Prostate gland (tissue), 2 donors: ENCODE data around the gene THAP8.

ENCODE experiments used
- POLR2A ChIP-seq: fragments of 450-650 bp; IDR thresholded peaks from one replicate; pipeline ENCODE4 v1.6.1; 2016; ENCODE audit warnings: antibody characterized with exemption, mild to moderate bottlenecking
- POLR2AphosphoS5 ChIP-seq: sonication (generic); formaldehyde crosslinking; IDR thresholded peaks from one replicate; pipeline ENCODE4 v1.6.1; 2017; ENCODE audit warnings: antibody characterized with exemption
- TF ChIP-seq, protein P1 (sequence below), 4 experiments: fragments of 200-600 bp in 2 of 4; fragments of 450-650 bp in 2 of 4; sonication (generic) in 2 of 4; IDR thresholded peaks; 1 replicate in 3 of 4; 2 replicates in 1 of 4; pipeline ENCODE4 v1.5.1; 2016 to 2019; ENCODE audit warnings: antibody characterized with exemption in 4 of 4, mild to moderate bottlenecking in 2 of 4, moderate library complexity in 2 of 4

DNA sequence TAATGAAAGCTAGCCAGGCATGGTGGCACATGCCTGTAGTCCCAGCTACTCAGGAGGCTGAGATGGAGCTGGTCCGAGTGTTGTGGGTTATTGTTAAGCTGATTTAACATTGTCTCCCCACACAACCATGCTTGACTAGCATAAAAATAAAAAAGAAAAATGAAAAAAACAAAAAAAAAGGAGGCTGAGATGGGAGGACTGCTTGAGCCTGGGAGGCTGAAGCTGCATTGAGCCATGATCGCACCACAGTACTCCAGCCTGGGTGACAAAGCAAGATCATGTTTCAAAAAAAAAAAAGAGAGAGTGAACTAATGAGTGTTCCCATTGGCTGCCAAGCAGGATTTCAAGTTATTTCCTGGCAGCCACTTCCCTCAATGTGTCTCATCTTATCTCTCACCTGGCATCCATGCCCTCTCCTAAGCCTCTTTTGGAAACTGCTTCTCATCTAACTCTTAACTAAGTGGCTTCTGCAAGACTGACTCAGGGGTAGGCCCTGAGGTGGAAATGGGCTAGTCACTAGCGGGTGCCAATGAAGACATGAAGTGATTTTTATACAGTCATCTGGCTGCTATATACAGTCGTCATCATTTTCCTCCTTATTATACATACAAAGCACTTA, 4.9 kb downstream of the THAP8 start:
- TF ChIP-seq, protein P1, sequence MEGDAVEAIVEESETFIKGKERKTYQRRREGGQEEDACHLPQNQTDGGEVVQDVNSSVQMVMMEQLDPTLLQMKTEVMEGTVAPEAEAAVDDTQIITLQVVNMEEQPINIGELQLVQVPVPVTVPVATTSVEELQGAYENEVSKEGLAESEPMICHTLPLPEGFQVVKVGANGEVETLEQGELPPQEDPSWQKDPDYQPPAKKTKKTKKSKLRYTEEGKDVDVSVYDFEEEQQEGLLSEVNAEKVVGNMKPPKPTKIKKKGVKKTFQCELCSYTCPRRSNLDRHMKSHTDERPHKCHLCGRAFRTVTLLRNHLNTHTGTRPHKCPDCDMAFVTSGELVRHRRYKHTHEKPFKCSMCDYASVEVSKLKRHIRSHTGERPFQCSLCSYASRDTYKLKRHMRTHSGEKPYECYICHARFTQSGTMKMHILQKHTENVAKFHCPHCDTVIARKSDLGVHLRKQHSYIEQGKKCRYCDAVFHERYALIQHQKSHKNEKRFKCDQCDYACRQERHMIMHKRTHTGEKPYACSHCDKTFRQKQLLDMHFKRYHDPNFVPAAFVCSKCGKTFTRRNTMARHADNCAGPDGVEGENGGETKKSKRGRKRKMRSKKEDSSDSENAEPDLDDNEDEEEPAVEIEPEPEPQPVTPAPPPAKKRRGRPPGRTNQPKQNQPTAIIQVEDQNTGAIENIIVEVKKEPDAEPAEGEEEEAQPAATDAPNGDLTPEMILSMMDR (IDR thresholded peaks at IDR 0.05), result no peak
- TF ChIP-seq POLR2AphosphoS5 (no peak), POLR2A (no peak)
